ENCODE measurements around the gene PALLD. TPM values are rescaled to one million over a fixed set of nuclear protein-coding genes. Genes with fewer than 3 reads are reported as not detected.

PALLD gene
- total and polyA plus RNA-seq, 3 donors from 2014 or later: 138 to 156 (median 146) TPM

GRCh38 chr4:168708108-168708507, 211.3 kb downstream of the PALLD start:
- intact Hi-C loops (cut with DNase I; ENCODE audit: low total_unique reads): no loop called here

GRCh38 chr4:168710353-168710946, 213.6 kb downstream of the PALLD start:
- peak; percentile 75 for DNase-seq
- intact Hi-C loops (cut with DNase I; ENCODE audit: low total_unique reads): loop anchor here (10.0 kb wide), 2 partner anchors 104 to 204 kb away; no protein-coding TSS in a partner anchor
- H3K27me3 ChIP-seq: no peaks in the 10 kb centered on the region
- no peak overlapping the region for H3K4me3 ChIP-seq
- H3K9me3 ChIP-seq: no peaks in the 10 kb centered on the region
- TF ChIP-seq POLR2A (IDR thresholded peaks at IDR 0.05): no peak
- TF ChIP-seq CTCF (IDR thresholded peaks at IDR 0.05): peak in 2 of 3 experiments; percentile 50 to 66
- WGBS, 2 donors: 58 to 72% methylated on average over 3 of the region's 3 CpGs
- H3K36me3 ChIP-seq (ENCODE audit: low read depth, missing control alignments): no peaks in the 10 kb centered on the region
- no peaks in the 10 kb centered on the region for H3K4me1 ChIP-seq
- H3K27ac ChIP-seq: no peak overlapping the region

More at GRCh38 chr4:168708108-168708507, 211.3 kb downstream of the PALLD start:
- Histone ChIP-seq H3K27ac (no peak overlapping the region), H3K9me3 (no peaks in the 10 kb centered on the region), H3K36me3 (ENCODE audit: low read depth, missing control alignments) (no peaks in the 10 kb centered on the region), H3K4me3 (no peak overlapping the region), H3K27me3 (no peaks in the 10 kb centered on the region), H3K4me1 (no peaks in the 10 kb centered on the region)
- no peak for DNase-seq
- WGBS, 2 donors: 91% methylated on average over 4 of the region's 4 CpGs
- TF ChIP-seq CTCF (IDR thresholded peaks at IDR 0.05) (no peak), POLR2A (IDR thresholded peaks at IDR 0.05) (no peak)

- TF ChIP-seq POLR2A (IDR thresholded peaks at IDR 0.05) (no peak), CTCF (IDR thresholded peaks at IDR 0.05) (no peak)
- Histone ChIP-seq H3K36me3 (ENCODE audit: low read depth, missing control alignments) (no peaks in the 10 kb centered on the region), H3K4me3 (no peak overlapping the region), H3K27ac (peak overlapping the region in 1 of 2 donors; percentile 24), H3K9me3 (no peaks in the 10 kb centered on the region), H3K27me3 (no peaks in the 10 kb centered on the region), H3K4me1 (no peaks in the 10 kb centered on the region)
- intact Hi-C loops (cut with DNase I; ENCODE audit: low total_unique reads): loop anchor here (10.0 kb wide), 2 partner anchors 103 to 203 kb away; no protein-coding TSS in a partner anchor
- DNase-seq: no peak
- WGBS, 2 donors: 65 to 68% methylated on average over 11 of the region's 11 CpGs
Measured at GRCh38 chr4:168711197-168712140, 214.6 kb downstream of the PALLD start.

GRCh38 chr4:168712316-168712890, 215.6 kb downstream of the PALLD start:
- no peak for TF ChIP-seq POLR2A (IDR thresholded peaks at IDR 0.05)
- no peak for TF ChIP-seq CTCF (IDR thresholded peaks at IDR 0.05)
- Histone ChIP-seq H3K27ac (no peak overlapping the region), H3K36me3 (ENCODE audit: low read depth, missing control alignments) (no peaks in the 10 kb centered on the region), H3K4me1 (peaks cover 6% of the 10 kb centered on the region), H3K27me3 (no peaks in the 10 kb centered on the region), H3K4me3 (no peak overlapping the region), H3K9me3 (no peaks in the 10 kb centered on the region)
- DNase-seq: no peak
- intact Hi-C loops (cut with DNase I; ENCODE audit: low total_unique reads): loop anchor here (10.0 kb wide), 2 partner anchors 102 to 202 kb away; no protein-coding TSS in a partner anchor
- 85 to 97% methylated on average over 4 of the region's 4 CpGs for WGBS, 2 donors

Measured in testis (tissue), 3 donors.